GM12878 (cell line): Measurements from ENCODE around the gene MAPRE3. TPM values are rescaled to one million over a fixed set of nuclear protein-coding genes. Genes with fewer than 3 reads are reported as not detected.

Experiments used
- ATAC-seq: fragments of 200-7000 bp; cut with Tn5 transposase; 3 replicates; pipeline ENCODE4 v1.9.1; 2020; ENCODE audit warnings: mild to moderate bottlenecking, moderate library complexity
- BruUV-seq: library from RNA; stranded (reverse); fragments of 400-500 nt; replicated peaks from 2 replicates; lab custom pipeline; 2021; lab: Mats Ljungman, UMichigan
- CTCF ChIA-PET: fragments of 300-600 bp; sonication (Branson Sonifier 250); formaldehyde crosslinking; extraction: SDS; loops from one replicate; lab custom pipeline; 2021; ENCODE audit warnings: inconsistent platforms; lab: Yijun Ruan, JAX
- POLR2A ChIA-PET: fragments of 350-600 bp; formaldehyde crosslinking; extraction: SDS; loops from one replicate; lab custom pipeline; 2021; ENCODE audit warnings: inconsistent platforms; lab: Charles Lee
- RAD21 ChIA-PET: fragments of 300-600 bp; sonication (Branson Sonifier 250); formaldehyde crosslinking; loops from one replicate; lab custom pipeline; 2023; ENCODE audit warnings: antibody characterized with exemption; ENCODE audit not compliant: unreplicated experiment; lab: Charles Lee
- SMC1A ChIA-PET: fragments of 300-600 bp; sonication (Branson Sonifier 250); formaldehyde crosslinking; loops from one replicate; lab custom pipeline; 2023; ENCODE audit not compliant: unreplicated experiment, uncharacterized antibody; lab: Charles Lee
- DNase-seq: peaks from one replicate; pipeline ENCODE4 v3.0.0-alpha.2; 2011; ENCODE audit warnings: low read depth, low spot score
- FAIRE-seq: peaks from 3 replicates; lab custom pipeline; 2011; peaks lifted over from hg19 to GRCh38; lab: Jason Lieb, UNC
- H2AFZ ChIP-seq: 2 replicates; pipeline ENCODE4 v1.6.0; 2011; ENCODE audit warnings: low read depth, low read length, control low read depth; ENCODE audit not compliant: control insufficient read depth
- H3K27ac ChIP-seq: 2 replicates; pipeline ENCODE4 v1.5.1; 2011; ENCODE audit warnings: control low read depth; ENCODE audit not compliant: control insufficient read depth, insufficient read depth
- H3K27me3 ChIP-seq, 2 experiments: replicated peaks in 1 of 2; 2 replicates each; pipeline versions ENCODE4 v1.6.0 to v1.6.1; 2011; ENCODE audit warnings: low read length in 1 of 2; ENCODE audit not compliant: control insufficient read depth in 2 of 2, insufficient read depth in 2 of 2
- H3K36me3 ChIP-seq, 2 experiments: 2 replicates each; pipeline ENCODE4 v1.5.1; 2011; ENCODE audit warnings: low read length in 1 of 2; ENCODE audit not compliant: control insufficient read depth in 2 of 2, insufficient read depth in 2 of 2
- H3K4me1 ChIP-seq: 2 replicates; pipeline ENCODE4 v1.6.1; 2011; ENCODE audit warnings: mild to moderate bottlenecking, low read length, moderate library complexity, mixed read lengths; ENCODE audit not compliant: control insufficient read depth, insufficient read depth
- H3K4me2 ChIP-seq: 2 replicates; pipeline ENCODE4 v1.6.0; 2011; ENCODE audit warnings: control low read depth; ENCODE audit not compliant: control insufficient read depth, insufficient read depth
- H3K4me3 ChIP-seq: fragments of 200-600 bp; sonication (generic); 2 replicates; pipeline ENCODE4 v1.5.1; 2016
- H3K79me2 ChIP-seq: 2 replicates; pipeline ENCODE4 v1.6.0; 2011; ENCODE audit warnings: low read length; ENCODE audit not compliant: control insufficient read depth, insufficient read depth
- H3K9ac ChIP-seq: 2 replicates; pipeline ENCODE4 v1.8.0; 2011; ENCODE audit warnings: low read length, control low read depth, mixed read lengths; ENCODE audit not compliant: control insufficient read depth, insufficient read depth
- H3K9me3 ChIP-seq: replicated peaks from 3 replicates; pipeline ENCODE4 v1.5.1; 2011; ENCODE audit warnings: mild to moderate bottlenecking, low read length; ENCODE audit not compliant: control insufficient read depth, insufficient read depth
- H4K20me1 ChIP-seq: 2 replicates; pipeline ENCODE4 v1.6.0; 2011; ENCODE audit not compliant: control insufficient read depth, insufficient read depth
- ASH2L ChIP-seq: fragments of 300-600, 200-600 bp; sonication (generic); IDR thresholded peaks from 2 replicates; pipeline ENCODE4 v1.6.1; 2017; ENCODE audit warnings: low read depth, mild to moderate bottlenecking, borderline replicate concordance
- BCL11A ChIP-seq: IDR thresholded peaks from 2 replicates; pipeline ENCODE4 v1.6.1; 2011; ENCODE audit warnings: low read depth, low read length
- BRCA1 ChIP-seq: IDR thresholded peaks from 2 replicates; pipeline ENCODE4 v1.6.1; 2011; ENCODE audit warnings: low read depth, low read length, improper control_type of control experiment
- CBX3 ChIP-seq: fragments of 200-600 bp; sonication (generic); IDR thresholded peaks from 2 replicates; pipeline ENCODE4 v1.6.1; 2016; ENCODE audit warnings: low read depth, borderline replicate concordance
- CHD1 ChIP-seq: IDR thresholded peaks from 2 replicates; pipeline ENCODE4 v1.6.1; 2012; ENCODE audit warnings: low read depth, low read length, improper control_type of control experiment
- ESRRA ChIP-seq: IDR thresholded peaks from 2 replicates; pipeline ENCODE4 v1.6.1; 2012; ENCODE audit warnings: mild to moderate bottlenecking, low read length, improper control_type of control experiment
- HCFC1 ChIP-seq: fragments of 150-350 bp; IDR thresholded peaks from 2 replicates; pipeline ENCODE4 v1.6.1; 2014; ENCODE audit warnings: low read length
- PRDM15 ChIP-seq: fragments of 450-650 bp; formaldehyde crosslinking; IDR thresholded peaks from 2 replicates; pipeline ENCODE4 v1.4.0; 2020; ENCODE audit warnings: mild to moderate bottlenecking, moderate library complexity
- SMAD1 ChIP-seq: fragments of 450-650 bp; IDR thresholded peaks from 2 replicates; pipeline ENCODE4 v1.6.1; 2018; ENCODE audit warnings: mild to moderate bottlenecking, low read depth; ENCODE audit not compliant: partially characterized antibody
- SRF ChIP-seq, 2 experiments: IDR thresholded peaks; 2 replicates each; pipeline ENCODE4 v1.6.1; 2011; ENCODE audit warnings: low read depth in 2 of 2, low read length in 2 of 2, mild to moderate bottlenecking in 1 of 2, moderate library complexity in 1 of 2
- TCF3 ChIP-seq: IDR thresholded peaks from 2 replicates; pipeline ENCODE4 v1.6.1; 2012; ENCODE audit warnings: low read depth, mild to moderate bottlenecking, low read length, borderline replicate concordance; ENCODE audit not compliant: insufficient read depth
- ZBED1 ChIP-seq: IDR thresholded peaks from 2 replicates; pipeline ENCODE4 v1.6.1; 2016; ENCODE audit warnings: borderline replicate concordance
- WGBS: methylation state at CpG from one replicate; pipeline ENCODE4 v1.1.6; 2016; ENCODE audit warnings: low lambda C conversion rate; ENCODE audit not compliant: insufficient replicate concordance, insufficient coverage; ENCODE audit errors: missing lambda C conversion rate; 5-methylcytosine and 5-hydroxymethylcytosine counted together
- in situ Hi-C: fragments of 300-500 bp; cut with MboI; formaldehyde crosslinking; loops from 9 replicates; pipeline ENCODE4 v1.14.3; 2018; ENCODE audit warnings: mixed read lengths
- intact Hi-C: fragments of 100-400 bp; cut with micrococcal nuclease; formaldehyde crosslinking; loops from one replicate; pipeline ENCODE4 v1.14.2; 2022; ENCODE audit not compliant: unreplicated experiment
- polyA plus RNA-seq, 11 experiments: library from polyadenylated mRNA; depleted of rRNA in 4 of 11; unstranded in 6 of 11; stranded (reverse) in 5 of 11; fragments of >200 nt; fragmentation: Nextera tagmentation in 4 of 11; fragmentation: Illumina TruSeq in 1 of 11; extraction: Ambion mirVana in 4 of 11; extraction: Trizol in 1 of 11; gene quantifications; 1 replicate in 1 of 11; 2 replicates in 10 of 11; pipeline versions ENCODE4 v1.2.1 to v1.2.3, GENCODE V29; 2011 to 2016; ENCODE audit warnings: inconsistent platforms in 2 of 11, missing spikeins in 2 of 11, low read depth in 1 of 11
- total RNA-seq, 4 experiments: library from RNA; depleted of rRNA in 3 of 4; stranded (reverse); fragments of >200 nt in 3 of 4; fragmentation: Illumina TruSeq in 1 of 4; extraction: Trizol in 1 of 4; gene quantifications; 2 replicates each; pipeline versions ENCODE4 v1.2.1 to v1.2.3, GENCODE V29; 2013 to 2021
- TF ChIP-seq, protein P1 (sequence below): IDR thresholded peaks from 2 replicates; pipeline ENCODE4 v1.6.1; 2011; ENCODE audit warnings: borderline replicate concordance, low read depth, mild to moderate bottlenecking, moderate library complexity, mixed read lengths, low read length; ENCODE audit not compliant: insufficient read depth; ENCODE audit errors: extremely low read length

The MAPRE3 gene
- total and polyA plus RNA-seq, 10 of the 15 experiments (the other 5 are each of a cell fraction or from before 2014, with no cell fraction given) = 0.03 to 1.3 (median 0.73) TPM; not detected in 1

DNA sequence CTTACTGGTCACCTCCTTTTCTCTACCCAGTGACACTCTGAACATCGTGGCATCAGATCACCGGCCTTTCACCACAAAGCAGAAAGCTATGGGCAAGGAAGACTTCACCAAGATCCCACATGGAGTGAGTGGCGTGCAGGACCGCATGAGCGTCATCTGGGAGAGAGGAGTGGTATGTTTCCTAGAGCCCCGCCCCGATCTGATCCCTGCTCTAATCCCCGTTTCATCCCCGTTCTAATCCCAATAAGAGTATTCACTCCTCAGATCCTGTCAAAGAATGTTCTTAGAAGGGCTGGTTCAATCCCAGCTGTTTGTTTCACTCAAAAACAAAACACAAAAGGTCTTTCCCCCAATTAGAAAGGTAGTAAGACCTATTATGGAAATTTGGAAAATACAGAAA, 30.4 kb upstream of the MAPRE3 start:
- H3K4me3 ChIP-seq = no peak overlapping the region
- no peak for TF ChIP-seq ASH2L
- H3K9ac ChIP-seq = no peak overlapping the region
- H3K4me2 ChIP-seq = no peak overlapping the region
- H3K27me3 ChIP-seq = no peaks in the 10 kb centered on the region; a peak in 3 of 4 replicates
- intact Hi-C loops (no loop called here), in situ Hi-C loops (no loop called here)
- H3K79me2 ChIP-seq = no peaks in the 10 kb centered on the region
- CTCF ChIA-PET = interaction anchor here (0.7 to 5.5 kb wide), 6 partner anchors 11 to 98 kb away, joined by 3 to 62 read pairs (median 3); no protein-coding TSS in a partner anchor
- 43% methylated on average over 9 of the region's 9 CpGs for WGBS
- H3K9me3 ChIP-seq = no peaks in the 10 kb centered on the region
- H3K27ac ChIP-seq = no peak overlapping the region
- no peaks in the 10 kb centered on the region for H3K36me3 ChIP-seq
- SMC1A ChIA-PET = interaction anchor here (1.2 to 2.6 kb wide), 2 partner anchors 94 to 334 kb away, joined by 3 to 14 read pairs; no protein-coding TSS in a partner anchor
- H3K4me1 ChIP-seq = no peaks in the 10 kb centered on the region
- RAD21 ChIA-PET = interaction anchor here (1.5 to 3.9 kb wide), 2 partner anchors 21 to 94 kb away, joined by 3 to 40 read pairs; no protein-coding TSS in a partner anchor
- no peak for ATAC-seq
- no peak overlapping the region for H2AFZ ChIP-seq
- no TSS peak for BruUV-seq
- no peaks in the 10 kb centered on the region for H4K20me1 ChIP-seq
- POLR2A ChIA-PET = no interaction called here
- FAIRE-seq = no peak
- no peak for DNase-seq

- intact Hi-C loops (no loop called here), in situ Hi-C loops (no loop called here)
- 0% methylated on average over 3 of the region's 3 CpGs for WGBS
- Histone ChIP-seq H3K4me1 (no peaks in the 10 kb centered on the region), H3K36me3 (no peaks in the 10 kb centered on the region), H3K4me2 (no peak overlapping the region), H3K27me3 (no peaks in the 10 kb centered on the region; a peak in 3 of 4 replicates), H3K27ac (no peak overlapping the region), H3K4me3 (no peak overlapping the region), H2AFZ (no peak overlapping the region), H3K9ac (no peak overlapping the region), H3K9me3 (no peaks in the 10 kb centered on the region), H4K20me1 (no peaks in the 10 kb centered on the region), H3K79me2 (no peaks in the 10 kb centered on the region)
- ChIA-PET SMC1A (interaction anchor here (1.2 to 2.6 kb wide), 3 partner anchors 15 to 95 kb away, joined by 3 to 14 read pairs (median 3); no protein-coding TSS in a partner anchor), RAD21 (interaction anchor here (0.8 to 3.9 kb wide), 3 partner anchors 19 to 95 kb away, joined by 3 to 40 read pairs (median 3); no protein-coding TSS in a partner anchor), POLR2A (no interaction called here), CTCF (interaction anchor here (0.7 to 5.5 kb wide), 6 partner anchors 9 to 98 kb away, joined by 3 to 62 read pairs (median 4); no protein-coding TSS in a partner anchor)
- no peak for DNase-seq
- no peak for FAIRE-seq
- no TSS peak for BruUV-seq
- no peak for ATAC-seq
- TF ChIP-seq CBX3 (no peak), ZBED1 (no peak), CHD1 (no peak), BRCA1 (no peak), BCL11A (no peak), PRDM15 (no peak), SMAD1 (no peak), SRF (IDR thresholded peaks at IDR 0.05; ENCODE audit: low read depth in 2 of 2, low read length in 2 of 2) (no peak), TCF3 (no peak), HCFC1 (no peak), ESRRA (no peak)
- TF ChIP-seq, protein P1, sequence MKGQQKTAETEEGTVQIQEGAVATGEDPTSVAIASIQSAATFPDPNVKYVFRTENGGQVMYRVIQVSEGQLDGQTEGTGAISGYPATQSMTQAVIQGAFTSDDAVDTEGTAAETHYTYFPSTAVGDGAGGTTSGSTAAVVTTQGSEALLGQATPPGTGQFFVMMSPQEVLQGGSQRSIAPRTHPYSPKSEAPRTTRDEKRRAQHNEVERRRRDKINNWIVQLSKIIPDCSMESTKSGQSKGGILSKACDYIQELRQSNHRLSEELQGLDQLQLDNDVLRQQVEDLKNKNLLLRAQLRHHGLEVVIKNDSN = no peak
Measured at GRCh38 chr2:26941486-26941885, 29.0 kb upstream of the MAPRE3 start.
